Dermis lymphatic vessel endothelial cell (primary cell): ENCODE data around the gene C1QTNF5. TPM values are rescaled to one million over a fixed set of nuclear protein-coding genes. Genes with fewer than 3 reads are reported as not detected.

Experiments used
- total RNA-seq: library from RNA; depleted of rRNA; stranded (reverse); fragments of >200 nt; gene quantifications from 2 replicates; pipeline ENCODE4 v1.2.1, GENCODE V29; 2014

The C1QTNF5 gene
- total RNA-seq: 80.2 and 89.1 TPM in 2 replicates

GRCh38 chr11:119340335-119341221, at the start of gene C1QTNF5:
TSS of gene C1QTNF5 (minus strand) at chr11:119340883. CDS start at chr11:119340397, 486 bp downstream.

GRCh38 chr11:119381181-119381988, 40.7 kb upstream of the C1QTNF5 start, which contains the start of gene USP2:
TSS of gene USP2 (minus strand) at chr11:119381690. CDS start at chr11:119373480, 8,210 bp downstream.

GRCh38 chr11:119346605-119347004, 5.9 kb upstream of the C1QTNF5 start, which contains the start of gene MFRP:
TSS of gene MFRP (minus strand) at chr11:119346705. CDS start at chr11:119346513, 192 bp downstream.

GRCh38 chr11:119334174-119334930, 6.3 kb downstream of the C1QTNF5 start, which contains the start of gene RNF26:
TSS of gene RNF26 (plus strand) at chr11:119334527. CDS start at chr11:119335123, 596 bp downstream.

GRCh38 chr11:119316729-119317591, 23.7 kb downstream of the C1QTNF5 start, which contains the start of gene MCAM:
TSS of gene MCAM (minus strand) at chr11:119317130. CDS start at chr11:119317101, 29 bp downstream.

Other genes with a start within 250 kb of the C1QTNF5 start
- 12.7 and 13.8 TPM in 2 replicates for gene DPAGT1, start 239.0 kb downstream of the C1QTNF5 start, total RNA-seq
- 2.4 and 3.6 TPM in 2 replicates for gene C2CD2L, start 233.5 kb downstream of the C1QTNF5 start, total RNA-seq
- 13.4 and 14.2 TPM in 2 replicates for gene HINFP, start 219.3 kb downstream of the C1QTNF5 start, total RNA-seq
- gene ABCG4, start 191.8 kb downstream of the C1QTNF5 start, total RNA-seq: under 0.01 TPM in 2 replicates
- 9.5 and 11.1 TPM in 2 replicates for gene NLRX1, start 172.2 kb downstream of the C1QTNF5 start, total RNA-seq
- gene NHERF4, start 155.4 kb downstream of the C1QTNF5 start, total RNA-seq: 0.17 TPM in 1 of 2 replicates, not detected in the other
- gene CBL, start 134.5 kb downstream of the C1QTNF5 start, total RNA-seq: 8.1 and 8.8 TPM in 2 replicates
- 17.2 and 35.5 TPM in 2 replicates for gene MCAM, start 23.8 kb downstream of the C1QTNF5 start, total RNA-seq
- 2.1 and 2.3 TPM in 2 replicates for gene RNF26, start 6.4 kb downstream of the C1QTNF5 start, total RNA-seq
- gene MFRP, start 5.8 kb upstream of the C1QTNF5 start, total RNA-seq: under 0.01 TPM in 1 of 2 replicates, not detected in the other
- under 0.01 and 0.26 TPM in 2 replicates for gene USP2, start 40.8 kb upstream of the C1QTNF5 start, total RNA-seq
- 1.5 and 3.7 TPM in 2 replicates for gene THY1, start 82.3 kb upstream of the C1QTNF5 start, total RNA-seq